CD4-positive, alpha-beta T cell treated with Interleukin-1 beta for 1 hour (primary cell): ENCODE data around the gene SH3RF3.

Experiments
- DNase-seq, 2 donors: peaks; one replicate each; pipeline ENCODE4 v3.0.0-alpha.2; 2020 to 2022

SH3RF3 gene

GRCh38 chr2:109345653-109346480 is 216.9 kb downstream of the SH3RF3 start:
- no peak for DNase-seq

- DNase-seq = no peak
These were observed 217.7 kb downstream of the SH3RF3 start for GRCh38 chr2:109346601-109347228.

- DNase-seq = no peak
These were observed 218.6 kb downstream of the SH3RF3 start for GRCh38 chr2:109347626-109348025.

GRCh38 chr2:109348190-109348589 is 219.2 kb downstream of the SH3RF3 start:
- DNase-seq = no peak

GRCh38 chr2:109348671-109349502 is 219.9 kb downstream of the SH3RF3 start:
- DNase-seq = peak; percentile 48 to 53

GRCh38 chr2:109349503-109350465 is 220.8 kb downstream of the SH3RF3 start:
- DNase-seq = no peak

GRCh38 chr2:109350526-109350925 is 221.5 kb downstream of the SH3RF3 start:
- DNase-seq = no peak

GRCh38 chr2:109351164-109351756 is 222.3 kb downstream of the SH3RF3 start:
- DNase-seq = no peak

- DNase-seq = no peak
These were observed 223.3 kb downstream of the SH3RF3 start for GRCh38 chr2:109352056-109352897.

- DNase-seq = no peak
These were observed 224.1 kb downstream of the SH3RF3 start for GRCh38 chr2:109352898-109353689.

- DNase-seq = no peak
These were observed 225.1 kb downstream of the SH3RF3 start for GRCh38 chr2:109353806-109354745.

GRCh38 chr2:109355192-109355843 is 226.3 kb downstream of the SH3RF3 start:
- no peak for DNase-seq

GRCh38 chr2:109356324-109357035 is 227.5 kb downstream of the SH3RF3 start:
- DNase-seq = no peak

GRCh38 chr2:109364217-109364616 is 235.2 kb downstream of the SH3RF3 start:
- DNase-seq = no peak

GRCh38 chr2:109365131-109365530 is 236.1 kb downstream of the SH3RF3 start:
- no peak for DNase-seq

GRCh38 chr2:109367683-109368082 is 238.7 kb downstream of the SH3RF3 start:
- no peak for DNase-seq

GRCh38 chr2:109368798-109369197 is 239.8 kb downstream of the SH3RF3 start:
- DNase-seq = no peak
